GM19455 (cell line): ENCODE measurements around the gene LGR5.
"Not testable (repeated sequence)": the region's sequence is repeated elsewhere in the genome, so short reads cannot be mapped to it uniquely, and the experiment has no call there.

Experiments used
- ATAC-seq: cut with Tn5 transposase; IDR thresholded peaks from one replicate; pipeline ENCODE4 v1.9.1; 2021; ENCODE audit not compliant: unreplicated experiment

LGR5 gene

GRCh38 chr12:71472441-71472911, 32.9 kb downstream of the LGR5 start:
- no peak for ATAC-seq

GRCh38 chr12:71474791-71475190, 35.2 kb downstream of the LGR5 start:
- no peak for ATAC-seq

- ATAC-seq: no peak
Measured at GRCh38 chr12:71475280-71475679, 35.7 kb downstream of the LGR5 start.

GRCh38 chr12:71476513-71476912, 36.9 kb downstream of the LGR5 start:
- no peak for ATAC-seq

GRCh38 chr12:71477609-71478008, 38.0 kb downstream of the LGR5 start:
- ATAC-seq: no peak

- ATAC-seq: no peak
Measured at GRCh38 chr12:71478270-71478669, 38.7 kb downstream of the LGR5 start.

- ATAC-seq: no peak
Measured at GRCh38 chr12:71484272-71484905, 44.8 kb downstream of the LGR5 start.

- ATAC-seq: not testable (repeated sequence)
Measured at GRCh38 chr12:71490844-71491243, 51.2 kb downstream of the LGR5 start.

GRCh38 chr12:71492604-71493003, 53.0 kb downstream of the LGR5 start:
- ATAC-seq: no peak

GRCh38 chr12:71499834-71500233, 60.2 kb downstream of the LGR5 start:
- ATAC-seq: no peak

- ATAC-seq: no peak
Measured at GRCh38 chr12:71503579-71504391, 64.2 kb downstream of the LGR5 start.

GRCh38 chr12:71504476-71504875, 64.9 kb downstream of the LGR5 start:
- no peak for ATAC-seq

GRCh38 chr12:71509705-71510104, 70.1 kb downstream of the LGR5 start:
- ATAC-seq: no peak

- ATAC-seq: no peak
Measured at GRCh38 chr12:71517145-71517846, 77.7 kb downstream of the LGR5 start.

GRCh38 chr12:71521125-71521524, 81.5 kb downstream of the LGR5 start:
- ATAC-seq: no peak

- no peak for ATAC-seq
Measured at GRCh38 chr12:71524626-71525025, 85.0 kb downstream of the LGR5 start.

GRCh38 chr12:71533703-71534102, 94.1 kb downstream of the LGR5 start:
- no peak for ATAC-seq

GRCh38 chr12:71536279-71536938, 96.8 kb downstream of the LGR5 start:
- no peak for ATAC-seq

GRCh38 chr12:71536939-71537622, 97.5 kb downstream of the LGR5 start:
- ATAC-seq: no peak

GRCh38 chr12:71538807-71539206, 99.2 kb downstream of the LGR5 start:
- no peak for ATAC-seq

- ATAC-seq: no peak
Measured at GRCh38 chr12:71541583-71541982, 102.0 kb downstream of the LGR5 start.
